RWPE2 (cell line): ENCODE results near the gene GRIA4.

Experiments used
- ATAC-seq: fragments of 200-7000 bp; cut with Tn5 transposase; 3 replicates; pipeline ENCODE4 v1.9.1; 2021; ENCODE audit warnings: low read depth
- DNase-seq: peaks from one replicate; pipeline ENCODE4 v3.0.0-alpha.2; 2020; ENCODE audit warnings: low spot score
- H3K27ac ChIP-seq: fragments of 450-650 bp; 2 replicates; pipeline ENCODE4 v1.5.1; 2017; ENCODE audit warnings: mild to moderate bottlenecking; ENCODE audit not compliant: poor library complexity, severe bottlenecking
- H3K27me3 ChIP-seq: fragments of 250-450 bp; sonication (Bioruptor Pico); 2 replicates; pipeline ENCODE4 v1.5.1; 2021; ENCODE audit warnings: mild to moderate bottlenecking, moderate library complexity; ENCODE audit not compliant: insufficient read depth, poor library complexity, severe bottlenecking
- H3K36me3 ChIP-seq: fragments of 250-450 bp; sonication (Bioruptor Pico); 2 replicates; pipeline ENCODE4 v1.5.1; 2020; ENCODE audit warnings: low read depth, mild to moderate bottlenecking, moderate library complexity
- H3K4me1 ChIP-seq: fragments of 250-450 bp; sonication (Bioruptor Pico); 2 replicates; pipeline ENCODE4 v1.5.1; 2021; ENCODE audit warnings: mild to moderate bottlenecking, moderate library complexity; ENCODE audit not compliant: insufficient read depth, poor library complexity, severe bottlenecking
- H3K4me3 ChIP-seq: fragments of 250-450 bp; sonication (Bioruptor Pico); 2 replicates; pipeline ENCODE4 v1.5.1; 2021; ENCODE audit warnings: mild to moderate bottlenecking, moderate library complexity; ENCODE audit not compliant: severe bottlenecking
- H3K9me3 ChIP-seq: fragments of 250-450 bp; sonication (Bioruptor Pico); 2 replicates; pipeline ENCODE4 v1.5.1; 2021; ENCODE audit warnings: mild to moderate bottlenecking, moderate library complexity; ENCODE audit not compliant: severe bottlenecking
- CTCF ChIP-seq: fragments of 450-650 bp; IDR thresholded peaks from one replicate; pipeline ENCODE4 v1.5.1; 2017; ENCODE audit warnings: mild to moderate bottlenecking, moderate library complexity; ENCODE audit not compliant: poor library complexity, severe bottlenecking

Gene GRIA4

GRCh38 chr11:105827906-105828305 is 218.0 kb downstream of the GRIA4 start:
- Histone ChIP-seq H3K4me1 (no peaks in the 10 kb centered on the region), H3K36me3 (no peaks in the 10 kb centered on the region), H3K27ac (no peak overlapping the region), H3K4me3 (no peak overlapping the region), H3K9me3 (no peaks in the 10 kb centered on the region), H3K27me3 (no peaks in the 10 kb centered on the region)
- ATAC-seq, result no peak
- TF ChIP-seq CTCF, result no peak
- DNase-seq, result no peak

GRCh38 chr11:105829084-105829483 is 219.2 kb downstream of the GRIA4 start:
- TF ChIP-seq CTCF, result no peak
- ATAC-seq, result no peak
- H3K4me1 ChIP-seq, result no peaks in the 10 kb centered on the region
- no peaks in the 10 kb centered on the region for H3K9me3 ChIP-seq
- H3K4me3 ChIP-seq, result no peak overlapping the region
- H3K27ac ChIP-seq, result no peak overlapping the region
- H3K36me3 ChIP-seq, result no peaks in the 10 kb centered on the region
- no peaks in the 10 kb centered on the region for H3K27me3 ChIP-seq
- DNase-seq, result no peak

- Histone ChIP-seq H3K4me3 (no peak overlapping the region), H3K9me3 (no peaks in the 10 kb centered on the region), H3K27me3 (no peaks in the 10 kb centered on the region), H3K4me1 (no peaks in the 10 kb centered on the region), H3K27ac (no peak overlapping the region), H3K36me3 (no peaks in the 10 kb centered on the region)
- TF ChIP-seq CTCF, result no peak
- DNase-seq, result no peak
- ATAC-seq, result no peak
These were observed 224.6 kb downstream of the GRIA4 start for GRCh38 chr11:105834461-105834860.

GRCh38 chr11:105838668-105839384 is 229.0 kb downstream of the GRIA4 start:
- H3K27ac ChIP-seq, result no peak overlapping the region
- DNase-seq (no peak), ATAC-seq (peak; percentile 95)
- H3K4me3 ChIP-seq, result no peak overlapping the region
- no peaks in the 10 kb centered on the region for H3K9me3 ChIP-seq
- no peak for TF ChIP-seq CTCF
- H3K4me1 ChIP-seq, result no peaks in the 10 kb centered on the region
- no peaks in the 10 kb centered on the region for H3K27me3 ChIP-seq
- H3K36me3 ChIP-seq, result no peaks in the 10 kb centered on the region

- no peaks in the 10 kb centered on the region for H3K4me1 ChIP-seq
- no peaks in the 10 kb centered on the region for H3K27me3 ChIP-seq
- ATAC-seq (no peak), DNase-seq (no peak)
- TF ChIP-seq CTCF, result no peak
- no peak overlapping the region for H3K27ac ChIP-seq
- H3K36me3 ChIP-seq, result no peaks in the 10 kb centered on the region
- H3K4me3 ChIP-seq, result no peak overlapping the region
- no peaks in the 10 kb centered on the region for H3K9me3 ChIP-seq
These were observed 230.5 kb downstream of the GRIA4 start for GRCh38 chr11:105840391-105840790.
